GM21737 (cell line): ENCODE data around the gene MRPS5.
"Not testable (repeated sequence)": the region's sequence is repeated elsewhere in the genome, so short reads cannot be mapped to it uniquely, and the experiment has no call there.

Source experiments
- ATAC-seq: cut with Tn5 transposase; IDR thresholded peaks from one replicate; pipeline ENCODE4 v1.9.1; 2021; ENCODE audit warnings: mild to moderate bottlenecking, moderate library complexity; ENCODE audit not compliant: unreplicated experiment

The MRPS5 gene

GRCh38 chr2:95121407-95122196, at the start of gene MRPS5:
MRPS5 (minus strand) TSS chr2:95121808; CDS start chr2:95121791, 17 bp downstream.
- peak; percentile 97 for ATAC-seq

- peak; percentile 12 for ATAC-seq
Measured at GRCh38 chr2:95166065-95166763, 44.6 kb upstream of the MRPS5 start.

- ATAC-seq = peak; percentile 91
Measured at GRCh38 chr2:95165371-95166064, 43.9 kb upstream of the MRPS5 start, which contains the start of gene ZNF2. ZNF2 (plus strand) TSS chr2:95165809; CDS start chr2:95176227, 10,418 bp downstream.

DNA sequence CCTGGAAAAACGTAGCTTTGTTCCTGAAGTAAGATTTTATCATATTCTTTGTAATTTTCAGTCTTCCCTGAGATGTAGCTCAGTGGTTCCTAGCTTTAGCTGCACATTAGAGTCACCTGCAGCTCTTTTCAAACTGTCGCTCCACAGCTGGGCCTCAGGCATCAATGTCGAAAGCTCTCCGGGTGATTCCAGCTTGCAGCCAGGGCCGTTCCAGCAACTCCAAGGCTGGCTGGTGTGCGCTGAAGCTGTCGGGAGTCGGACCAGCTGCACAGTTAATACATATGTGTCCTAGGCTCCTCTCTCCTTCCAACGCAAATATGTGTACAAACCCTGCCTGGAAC, 43.4 kb upstream of the MRPS5 start:
- ATAC-seq = peak; percentile 19

DNA sequence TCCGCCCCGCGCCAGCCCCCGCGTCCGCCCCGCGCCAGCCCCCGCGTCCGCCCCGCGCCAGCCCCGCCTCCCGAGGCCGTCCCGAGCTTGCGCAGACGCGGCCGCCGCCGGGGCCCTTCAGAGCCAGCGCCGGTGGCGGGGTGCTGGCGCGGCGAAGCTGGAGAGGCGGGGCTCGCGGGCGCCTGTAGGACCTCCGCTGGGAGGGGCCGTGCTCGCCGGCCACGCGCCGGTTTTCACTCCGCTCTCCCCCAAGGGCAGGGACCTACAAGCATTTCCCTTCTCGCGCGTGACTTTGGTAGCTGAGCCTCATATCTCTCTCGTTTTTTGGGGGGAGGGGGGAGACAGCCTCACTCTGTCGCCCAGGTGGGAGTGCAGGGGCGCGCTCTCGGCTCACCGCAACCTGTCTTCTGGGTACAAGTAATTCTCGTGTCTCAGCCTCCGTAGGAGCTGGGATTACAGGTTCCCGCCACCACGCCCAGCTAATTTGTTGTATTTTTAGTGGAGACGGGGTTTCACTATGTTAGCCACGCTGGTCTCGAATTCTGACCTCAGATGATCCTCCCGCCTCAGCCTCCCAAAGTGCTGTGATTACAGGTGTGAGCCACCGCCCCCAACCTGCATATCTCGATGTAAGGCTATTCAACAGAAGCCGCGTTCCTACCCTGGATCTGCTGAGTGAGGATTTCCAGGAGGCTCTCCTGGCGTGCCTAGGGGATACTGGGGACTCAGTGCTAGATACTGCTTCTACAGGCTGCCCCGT, 38.3 kb upstream of the MRPS5 start, which contains the start of gene ZNF514:
Gene ZNF514, minus strand, starts transcription at position 159 of the 760 bp plus-strand sequence. CDS start 6,595 bp downstream, outside the sequence.
- ATAC-seq = peak; percentile 89

- ATAC-seq = peak; percentile 39
Measured at GRCh38 chr2:95158891-95159619, 37.4 kb upstream of the MRPS5 start.

GRCh38 chr2:95158441-95158840, 36.8 kb upstream of the MRPS5 start:
- ATAC-seq = no peak

DNA sequence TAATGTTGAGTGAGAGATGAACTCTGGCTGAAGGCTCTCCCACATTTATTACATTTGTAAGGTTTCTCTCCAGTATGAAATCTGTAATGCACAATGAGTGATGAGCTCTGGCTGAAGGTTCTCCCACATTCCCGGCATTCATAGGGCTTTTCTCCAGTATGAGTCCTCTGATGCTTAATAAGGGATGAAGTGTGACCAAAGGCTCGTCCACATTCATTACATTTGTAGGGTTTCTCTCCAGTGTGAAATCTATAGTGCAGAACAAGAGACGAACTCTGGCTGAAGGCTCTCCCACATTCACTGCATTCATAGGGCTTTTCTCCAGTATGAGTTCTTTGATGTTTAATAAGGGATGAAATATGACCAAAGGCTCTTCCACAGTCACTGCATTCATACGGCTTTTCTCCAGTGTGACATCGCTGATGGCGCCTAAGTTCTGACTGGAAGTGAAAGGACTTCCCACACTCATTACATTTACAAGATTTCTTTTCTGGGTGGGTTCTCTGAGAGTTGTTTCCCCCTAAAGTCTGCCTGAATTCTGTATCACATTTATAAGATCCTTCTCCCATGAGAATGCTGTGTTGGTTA, 27.9 kb upstream of the MRPS5 start:
- no peak for ATAC-seq

DNA sequence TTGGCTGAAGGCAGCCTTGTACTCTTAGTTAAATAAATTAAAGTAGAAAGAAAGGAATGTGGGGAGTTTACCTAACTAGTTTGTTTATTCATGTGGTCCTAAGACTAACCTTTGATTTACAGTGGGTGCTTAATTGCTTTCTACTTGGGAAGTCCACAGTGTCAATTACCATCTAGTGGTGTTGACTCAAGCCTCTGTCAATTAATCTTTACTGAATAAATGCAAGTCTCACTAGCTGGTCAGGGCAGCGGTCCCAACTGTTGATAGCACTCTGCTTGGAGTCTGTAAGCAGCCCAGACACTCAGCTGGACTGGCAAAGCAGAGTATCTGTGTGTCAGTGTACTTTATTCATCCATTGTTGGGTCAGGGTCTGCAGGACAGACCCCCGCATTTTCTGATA, 22.2 kb upstream of the MRPS5 start:
- ATAC-seq = no peak

GRCh38 chr2:95138702-95139101, 17.1 kb upstream of the MRPS5 start:
- no peak for ATAC-seq

- peak; percentile 3 for ATAC-seq
Measured at GRCh38 chr2:95122197-95122551, 566 bp upstream of the MRPS5 start.

DNA sequence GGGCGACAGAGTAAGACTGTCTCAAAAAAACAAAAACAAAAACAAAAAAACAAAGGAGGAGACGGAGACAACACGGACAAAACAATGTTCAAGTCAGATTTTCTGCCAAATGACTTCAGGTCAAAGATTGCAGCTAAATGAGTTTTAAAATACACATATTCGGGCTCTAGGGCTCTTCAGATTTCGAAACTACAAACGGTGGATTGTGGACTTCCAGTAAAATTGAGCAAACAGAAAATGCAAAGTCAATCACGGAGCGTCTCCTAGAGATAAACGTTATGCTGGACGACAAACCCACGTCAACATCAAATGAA, 558 bp downstream of the MRPS5 start:
- no peak for ATAC-seq

GRCh38 chr2:95115418-95115817, 6.2 kb downstream of the MRPS5 start:
- peak; percentile 89 for ATAC-seq

DNA sequence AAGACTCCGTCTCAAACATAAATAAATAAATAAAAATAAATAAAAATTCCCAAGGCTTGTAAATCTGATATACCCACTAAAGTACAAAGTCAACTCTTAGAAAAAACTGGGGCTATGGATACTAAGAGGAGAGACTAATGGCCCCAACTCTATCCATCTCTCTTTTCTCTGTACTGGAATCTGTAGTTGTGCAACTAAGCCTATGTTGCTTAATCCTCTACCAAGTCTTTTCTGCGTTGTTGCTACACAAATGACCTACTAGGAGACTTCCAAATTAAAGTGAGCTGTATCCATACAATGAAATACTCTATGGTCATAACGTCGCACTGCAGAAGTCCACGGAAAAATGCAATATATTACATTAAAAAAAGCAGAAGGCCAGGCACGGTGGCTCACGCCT, 8.1 kb downstream of the MRPS5 start:
- ATAC-seq = no peak

GRCh38 chr2:95110395-95110794, 11.2 kb downstream of the MRPS5 start:
- no peak for ATAC-seq

- no peak for ATAC-seq
Measured at GRCh38 chr2:95109260-95109659, 12.3 kb downstream of the MRPS5 start.

GRCh38 chr2:95106081-95106480, 15.5 kb downstream of the MRPS5 start:
- ATAC-seq = no peak

- no peak for ATAC-seq
Measured at GRCh38 chr2:95104606-95105005, 17.0 kb downstream of the MRPS5 start.

DNA sequence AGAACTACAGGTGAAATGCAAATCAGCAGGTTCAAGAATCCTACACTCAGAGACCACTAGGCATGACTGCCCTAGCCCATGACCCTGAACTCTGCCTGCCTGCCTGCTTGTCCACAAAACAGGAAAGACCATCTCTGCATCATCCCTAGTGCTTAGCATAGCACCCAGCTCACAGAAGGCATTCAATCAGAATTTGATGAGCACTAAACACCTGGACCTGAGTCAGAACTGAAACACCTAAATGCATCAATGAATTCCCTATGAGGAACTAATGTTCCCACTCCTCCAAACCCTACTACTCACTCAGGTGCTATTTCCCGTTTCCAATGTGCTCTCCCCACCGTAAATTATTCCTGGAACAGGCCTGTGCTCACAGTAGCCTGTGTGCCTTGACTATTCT, 21.7 kb downstream of the MRPS5 start:
- ATAC-seq = no peak

DNA sequence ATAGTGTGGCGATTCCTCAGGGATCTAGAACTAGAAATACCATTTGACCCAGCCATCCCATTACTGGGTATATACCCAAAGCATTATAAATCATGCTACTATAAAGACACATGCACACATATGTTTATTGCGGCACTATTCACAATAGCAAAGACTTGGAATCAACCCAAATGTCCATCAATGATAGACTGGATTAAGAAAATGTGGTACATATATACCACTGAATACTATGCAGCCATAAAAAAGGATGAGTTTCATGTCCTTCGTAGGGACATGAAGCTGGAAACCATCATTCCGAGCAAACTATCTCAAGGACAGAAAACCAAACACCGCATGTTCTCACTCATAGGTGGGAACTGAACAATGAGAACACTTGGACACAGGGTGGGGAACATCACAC, 23.3 kb downstream of the MRPS5 start:
- ATAC-seq = not testable (repeated sequence)
